Lower lobe of right lung (tissue), 2 donors: ENCODE results near the gene PDSS2. TPM values are rescaled to one million over a fixed set of nuclear protein-coding genes. Genes with fewer than 3 reads are reported as not detected.

Experiments used
- ATAC-seq, 2 donors: fragments of 200-7000 bp; cut with Tn5 transposase; one replicate each; pipeline ENCODE4 v1.9.1; 2020 to 2022; ENCODE audit warnings: mild to moderate bottlenecking in 2 of 2, moderate library complexity in 2 of 2
- DNase-seq: peaks from one replicate; pipeline ENCODE4 v3.0.0-alpha.2; 2020
- H3K27ac ChIP-seq: fragments of 200-600 bp; one replicate; pipeline ENCODE4 v1.8.0; 2022
- H3K27me3 ChIP-seq: fragments of 200-600 bp; one replicate; pipeline ENCODE4 v1.8.0; 2022; ENCODE audit warnings: low read depth
- H3K36me3 ChIP-seq: fragments of 200-600 bp; one replicate; pipeline ENCODE4 v1.8.0; 2022; ENCODE audit warnings: mild to moderate bottlenecking
- H3K4me1 ChIP-seq: fragments of 200-600 bp; one replicate; pipeline ENCODE4 v1.8.0; 2022
- H3K4me3 ChIP-seq: fragments of 200-600 bp; one replicate; pipeline ENCODE4 v1.8.0; 2022; ENCODE audit warnings: mild to moderate bottlenecking
- H3K9me3 ChIP-seq: fragments of 200-600 bp; one replicate; pipeline ENCODE4 v1.8.0; 2022
- CTCF ChIP-seq: fragments of 200-600 bp; IDR thresholded peaks from one replicate; pipeline ENCODE4 v1.8.0; 2022; ENCODE audit warnings: antibody characterized with exemption, mild to moderate bottlenecking
- intact Hi-C: fragments of 100-400 bp; cut with DNase I; formaldehyde crosslinking; loops from one replicate; pipeline ENCODE4 v1.11.0; 2022
- total RNA-seq: library from RNA; stranded (reverse); fragmentation: NEBNext Ultra II Directional; extraction: Animal tissue kit (Norgen Biotek cat#: 25700); gene quantifications from one replicate; pipeline ENCODE4 v1.2.1, GENCODE V29; 2021
- donor health status: DM: no; HTN: yes; CAD: no; lungs with severe emphysema.

PDSS2 gene
- total RNA-seq, 1 donor from 2014 or later: 14.9 TPM

DNA sequence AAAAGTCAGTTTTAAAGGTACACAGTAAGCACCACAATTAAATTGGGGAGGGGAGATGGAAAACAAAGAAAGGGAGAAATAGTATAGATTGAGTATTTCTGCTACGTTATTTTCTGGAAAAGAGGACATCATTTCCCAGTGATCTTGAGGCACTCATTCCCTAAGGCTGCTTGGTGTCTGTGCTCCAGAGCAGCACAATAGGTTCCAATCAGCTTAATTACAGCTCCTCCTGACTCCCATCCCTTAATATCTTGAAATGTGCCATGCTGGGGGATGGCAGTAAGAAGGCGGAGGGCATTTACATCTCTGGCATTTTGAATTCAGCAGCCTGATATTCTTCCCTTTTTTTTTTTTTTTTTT lies 304.6 kb downstream of the PDSS2 start:
- Histone ChIP-seq H3K36me3 (no peaks in the 10 kb centered on the region), H3K4me1 (no peaks in the 10 kb centered on the region), H3K4me3 (no peak overlapping the region), H3K27ac (peak overlapping the region; percentile 8), H3K27me3 (no peaks in the 10 kb centered on the region), H3K9me3 (no peaks in the 10 kb centered on the region)
- no peak for TF ChIP-seq CTCF
- intact Hi-C loops: no loop called here
- ATAC-seq (peak in 1 of 2 donors; percentile 22), DNase-seq (no peak)

DNA sequence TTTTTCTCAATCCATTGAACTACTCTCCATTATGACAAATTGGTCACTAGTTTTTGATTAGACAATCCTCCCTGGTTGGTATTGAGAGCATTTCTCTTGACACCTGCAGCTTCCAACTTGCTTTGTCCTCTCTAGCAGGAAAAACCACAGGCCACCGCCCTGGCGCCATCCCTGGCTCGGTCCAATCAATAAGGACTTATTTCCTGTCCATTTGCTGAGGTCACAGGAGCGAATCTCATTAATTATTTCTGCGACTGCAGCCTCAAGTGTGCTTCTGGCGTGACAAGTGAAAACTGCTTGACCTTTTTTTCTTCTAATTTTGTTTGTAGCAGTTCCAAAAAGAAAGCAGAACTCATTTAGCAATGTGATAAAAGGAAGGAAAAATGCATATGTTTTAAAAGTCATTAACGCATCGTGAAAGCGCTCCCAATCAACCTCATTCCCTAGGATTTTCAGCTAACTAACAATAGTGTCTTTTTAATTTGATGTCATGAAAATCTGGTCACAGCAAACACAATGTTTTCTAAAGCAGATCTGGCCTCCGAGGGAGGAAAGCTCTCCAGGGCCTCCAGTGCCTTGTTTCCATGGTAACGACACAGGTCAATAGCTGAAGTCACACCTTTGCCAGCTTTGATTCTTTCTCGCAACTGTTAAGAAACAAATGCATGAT lies 305.1 kb downstream of the PDSS2 start:
- no peak for TF ChIP-seq CTCF
- H3K4me3 ChIP-seq: no peak overlapping the region
- peak; percentile 59 for DNase-seq
- no peaks in the 10 kb centered on the region for H3K27me3 ChIP-seq
- intact Hi-C loops: no loop called here
- ATAC-seq: peak; percentile 62 to 79
- H3K4me1 ChIP-seq: no peaks in the 10 kb centered on the region
- no peaks in the 10 kb centered on the region for H3K36me3 ChIP-seq
- H3K27ac ChIP-seq: peak overlapping the region; percentile 26
- H3K9me3 ChIP-seq: no peaks in the 10 kb centered on the region

DNA sequence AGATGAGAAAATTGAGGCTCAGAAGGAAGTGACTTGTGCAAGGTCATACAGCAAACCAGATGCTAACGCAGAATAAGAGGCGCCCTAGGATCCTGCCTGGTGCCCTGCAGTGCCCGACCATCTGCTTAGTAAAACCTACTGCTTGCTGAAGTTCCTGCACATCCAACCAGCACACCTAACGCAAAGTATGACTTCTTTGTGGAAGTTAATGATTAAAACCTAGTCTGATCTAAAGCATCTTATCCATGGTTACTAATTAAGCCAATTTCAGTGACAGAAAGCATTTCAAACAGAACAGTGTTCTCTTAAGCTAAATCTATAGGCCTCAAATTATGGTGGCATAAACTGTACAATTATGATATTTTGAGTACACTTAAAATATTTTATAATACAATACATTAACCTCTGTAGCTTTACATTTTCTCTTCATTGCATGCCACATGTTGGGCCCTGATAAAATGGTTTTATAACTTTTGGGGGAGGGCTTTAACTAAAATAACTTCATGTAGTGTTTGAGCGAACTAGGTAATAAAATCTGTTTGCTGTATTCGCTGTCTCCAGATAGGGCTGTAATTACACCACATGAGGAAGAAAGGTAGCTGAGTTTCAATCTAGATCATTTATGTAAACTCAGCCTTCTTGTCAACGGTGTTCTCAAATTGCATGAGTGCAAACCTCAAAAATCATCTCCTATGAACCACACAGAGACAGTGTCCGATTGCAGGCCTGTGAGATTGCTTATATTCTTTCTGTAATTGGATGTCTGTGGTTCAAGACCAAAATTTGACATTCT lies 306.5 kb downstream of the PDSS2 start:
- no peak overlapping the region for H3K4me3 ChIP-seq
- H3K27ac ChIP-seq: no peak overlapping the region
- H3K27me3 ChIP-seq: no peaks in the 10 kb centered on the region
- peak; percentile 40 to 44 for ATAC-seq
- no peak for DNase-seq
- TF ChIP-seq CTCF: no peak
- H3K36me3 ChIP-seq: no peaks in the 10 kb centered on the region
- no peaks in the 10 kb centered on the region for H3K4me1 ChIP-seq
- intact Hi-C loops: no loop called here
- H3K9me3 ChIP-seq: no peaks in the 10 kb centered on the region

- intact Hi-C loops: no loop called here
- Histone ChIP-seq H3K27me3 (no peaks in the 10 kb centered on the region), H3K4me1 (no peaks in the 10 kb centered on the region), H3K9me3 (no peaks in the 10 kb centered on the region), H3K36me3 (no peaks in the 10 kb centered on the region), H3K4me3 (no peak overlapping the region), H3K27ac (no peak overlapping the region)
- no peak for ATAC-seq
- no peak for TF ChIP-seq CTCF
- DNase-seq: no peak
These were observed 314.7 kb downstream of the PDSS2 start for GRCh38 chr6:107144666-107145065.

DNA sequence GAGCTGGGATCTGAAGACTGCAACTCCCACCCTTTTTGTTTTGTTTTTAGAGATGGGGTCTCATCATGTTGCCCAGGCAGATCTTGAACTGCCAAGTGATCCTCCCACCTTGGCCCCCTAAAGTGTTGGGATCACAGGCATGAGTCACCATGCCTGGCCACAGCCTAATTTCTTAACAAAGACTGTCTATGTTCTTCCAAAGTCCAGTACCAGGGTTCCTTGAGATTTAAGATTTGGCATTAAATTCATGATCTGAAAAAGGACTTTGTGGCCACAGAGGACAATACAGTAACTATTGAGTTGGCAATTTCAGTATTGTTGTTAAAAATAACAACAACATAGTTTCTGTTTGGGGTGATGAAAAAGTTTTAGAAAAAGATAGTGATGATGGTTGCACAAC lies 315.4 kb downstream of the PDSS2 start:
- no peak overlapping the region for H3K4me3 ChIP-seq
- H3K4me1 ChIP-seq: no peaks in the 10 kb centered on the region
- no peak for TF ChIP-seq CTCF
- no peaks in the 10 kb centered on the region for H3K27me3 ChIP-seq
- intact Hi-C loops: no loop called here
- no peak overlapping the region for H3K27ac ChIP-seq
- ATAC-seq (no peak), DNase-seq (no peak)
- no peaks in the 10 kb centered on the region for H3K36me3 ChIP-seq
- H3K9me3 ChIP-seq: no peaks in the 10 kb centered on the region
